Posterior cingulate gyrus (tissue), 11 donors: Measurements from ENCODE around the gene CFAP92.

Experiments used
- DNase-seq, 10 donors: peaks; one replicate each; pipeline versions ENCODE4 v3.0.0 to v3.0.0-alpha.2; 2020 to 2021; ENCODE audit warnings: mixed read lengths in 3 of 10
- intact Hi-C: fragments of 100-400 bp; cut with DNase I; formaldehyde crosslinking; loops from one replicate; pipeline ENCODE4 v1.15.1; 2023

Gene CFAP92

DNA sequence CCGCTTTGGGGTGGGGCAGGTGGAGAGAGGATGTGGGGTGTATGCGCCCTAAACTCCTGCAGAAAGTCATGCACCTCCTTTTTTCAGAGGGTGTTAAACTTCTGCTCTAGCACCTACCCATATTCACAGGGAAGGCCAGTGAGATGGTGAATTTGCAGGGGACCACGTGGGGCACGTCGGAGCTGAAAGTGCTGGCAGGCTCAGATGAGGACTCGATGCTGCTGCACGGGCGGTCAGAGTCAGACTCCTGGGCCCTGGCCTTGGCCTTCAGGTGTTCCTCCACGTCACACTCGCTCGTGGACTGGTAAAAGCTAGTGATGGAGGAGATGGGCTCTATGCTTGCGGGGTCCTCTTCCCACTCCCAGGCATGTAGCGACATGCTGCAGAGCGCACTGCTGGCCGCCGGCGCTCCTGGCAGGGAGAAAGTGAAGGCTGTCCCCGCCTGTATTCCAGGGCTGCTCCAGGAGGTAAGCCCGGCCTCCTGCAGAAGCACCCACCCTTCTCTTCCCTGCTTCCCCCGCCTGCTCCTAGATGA, 883 bp downstream of the CFAP92 start:
- intact Hi-C loops = no loop called here
- DNase-seq = peak in 4 of 10 donors; percentile 8 to 88 (median 50)

GRCh38 chr3:128991355-128991895, 2.5 kb downstream of the CFAP92 start:
- no peak for DNase-seq
- intact Hi-C loops = no loop called here

GRCh38 chr3:128988286-128988685, 5.6 kb downstream of the CFAP92 start:
- DNase-seq = no peak
- intact Hi-C loops = no loop called here

- DNase-seq = no peak
- intact Hi-C loops = no loop called here
Observed at GRCh38 chr3:128987302-128988100, 6.4 kb downstream of the CFAP92 start.

- intact Hi-C loops = no loop called here
- DNase-seq = no peak
Observed at GRCh38 chr3:128984596-128984995, 9.3 kb downstream of the CFAP92 start.

DNA sequence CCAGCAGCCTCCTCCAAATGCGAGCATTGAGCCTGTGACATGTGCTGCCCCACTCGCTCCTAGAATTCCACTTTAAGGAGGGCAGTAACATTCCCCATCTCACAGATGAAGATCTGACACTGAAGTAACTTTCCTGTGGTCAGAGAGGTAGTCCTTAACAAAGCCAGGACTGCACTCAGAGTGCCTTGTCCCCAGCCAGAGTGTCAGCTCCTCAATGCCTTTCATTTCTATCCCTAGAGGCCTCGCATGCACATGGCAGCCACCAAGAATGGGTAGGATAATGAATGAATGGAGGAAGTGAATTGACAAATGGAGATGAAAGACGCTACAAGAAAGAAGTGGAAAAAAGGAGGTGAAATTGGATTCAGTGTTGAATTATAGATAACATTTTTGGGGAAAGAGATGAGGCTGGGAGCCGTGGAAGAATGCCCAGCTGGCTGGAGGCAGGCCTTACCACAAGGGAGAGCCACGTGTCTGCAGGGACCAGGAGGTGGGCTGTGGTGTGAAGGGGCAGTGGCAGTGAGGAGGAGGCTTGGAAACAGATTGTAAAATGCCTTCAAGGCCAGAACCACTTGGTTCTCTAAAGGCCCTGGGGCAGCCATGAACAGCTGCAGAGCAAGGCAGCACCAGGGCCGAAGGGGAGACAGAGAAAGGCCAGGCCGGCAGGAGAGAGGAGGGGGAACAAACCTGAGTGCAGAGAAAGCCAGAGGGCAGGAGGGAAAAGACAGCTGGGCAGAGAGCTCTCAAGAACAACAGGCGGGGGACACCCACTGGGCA, 10.4 kb downstream of the CFAP92 start:
- DNase-seq = no peak
- intact Hi-C loops = no loop called here

GRCh38 chr3:128975276-128975675, 18.6 kb downstream of the CFAP92 start:
- no peak for DNase-seq
- intact Hi-C loops = loop anchor here (10.0 kb wide), 1 partner anchor 110 kb away; no protein-coding TSS in a partner anchor

DNA sequence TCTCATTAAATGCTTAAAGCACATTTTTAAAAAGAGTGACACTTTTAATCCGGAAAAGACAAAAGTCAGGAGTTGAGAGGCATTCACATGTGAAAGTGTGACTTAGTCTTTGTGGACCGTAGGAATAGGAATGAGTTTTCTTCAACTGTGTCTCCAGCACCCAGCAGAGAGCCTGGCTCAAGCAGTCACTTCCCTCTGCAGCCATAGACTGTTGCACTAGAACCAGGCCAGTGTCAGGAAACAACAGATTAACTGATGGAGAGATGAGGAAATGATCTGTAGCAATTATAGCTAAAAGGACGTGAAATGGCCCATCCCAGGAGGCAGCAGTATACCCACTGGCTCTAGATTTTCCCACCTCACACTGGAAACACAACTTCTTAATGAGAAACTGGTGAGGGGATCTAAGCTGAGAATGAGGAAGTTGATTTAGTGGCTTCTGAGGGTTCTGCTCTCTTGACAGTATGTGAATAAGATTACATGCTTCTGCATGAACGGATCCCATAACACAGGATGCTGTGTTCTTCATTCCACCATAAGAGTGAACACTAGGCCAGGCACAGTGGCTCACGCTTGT, 19.8 kb downstream of the CFAP92 start:
- intact Hi-C loops = loop anchor here (10.0 kb wide), 1 partner anchor 111 kb away; no protein-coding TSS in a partner anchor
- DNase-seq = no peak

- DNase-seq = no peak
- intact Hi-C loops = loop anchor here (10.0 kb wide), 1 partner anchor 113 kb away; no protein-coding TSS in a partner anchor
Observed at GRCh38 chr3:128971421-128972100, 22.3 kb downstream of the CFAP92 start.

GRCh38 chr3:128970740-128971047, 23.2 kb downstream of the CFAP92 start:
- intact Hi-C loops = loop anchor here (10.0 kb wide), 1 partner anchor 114 kb away; no protein-coding TSS in a partner anchor

DNA sequence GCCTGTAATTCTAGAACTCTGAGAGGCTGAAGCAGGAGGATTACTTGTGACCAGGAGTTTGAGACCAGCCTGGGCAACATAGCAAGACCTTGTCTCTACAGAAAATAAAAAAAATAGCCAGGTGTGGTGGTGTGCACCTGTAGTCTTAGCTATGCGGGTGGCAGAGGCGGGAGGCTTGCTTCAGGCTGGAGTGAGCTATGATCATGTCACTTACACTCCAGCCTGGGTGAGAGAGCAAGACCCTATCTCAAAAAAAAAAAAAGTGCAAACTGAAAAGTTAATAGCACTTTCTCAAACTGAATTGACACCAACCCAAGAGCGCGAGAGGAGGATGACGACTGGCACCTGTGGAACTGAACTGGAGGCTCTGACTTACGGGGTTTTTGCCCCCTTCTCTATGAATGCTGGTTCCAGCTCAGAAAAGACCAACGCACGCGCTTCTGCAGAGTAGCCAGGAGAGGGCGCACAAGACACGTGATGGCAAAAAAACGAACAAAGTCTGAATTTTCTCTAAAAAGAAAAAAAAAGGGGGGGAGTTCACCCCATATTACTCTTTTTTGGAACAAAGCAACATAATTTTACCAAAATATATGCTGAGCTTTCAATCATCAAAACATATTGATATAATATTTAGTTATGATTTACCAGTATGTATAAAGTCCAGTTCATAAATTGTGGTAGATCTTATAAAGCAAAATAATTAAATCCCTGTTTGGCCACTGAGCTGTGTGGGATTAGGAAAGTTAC, 23.7 kb downstream of the CFAP92 start:
- DNase-seq = peak in 7 of 10 donors; percentile 33 to 88 (median 45)
- intact Hi-C loops = loop anchor here (10.0 kb wide), 1 partner anchor 115 kb away; no protein-coding TSS in a partner anchor

More at GRCh38 chr3:128970740-128971047, 23.2 kb downstream of the CFAP92 start:
- DNase-seq = no peak

GRCh38 chr3:128967748-128968355, 26.0 kb downstream of the CFAP92 start:
- intact Hi-C loops = no loop called here
- DNase-seq = no peak

GRCh38 chr3:128965818-128966217, 28.1 kb downstream of the CFAP92 start:
- DNase-seq = no peak
- intact Hi-C loops = no loop called here

GRCh38 chr3:128965280-128965679, 28.6 kb downstream of the CFAP92 start:
- DNase-seq = no peak
- intact Hi-C loops = no loop called here

DNA sequence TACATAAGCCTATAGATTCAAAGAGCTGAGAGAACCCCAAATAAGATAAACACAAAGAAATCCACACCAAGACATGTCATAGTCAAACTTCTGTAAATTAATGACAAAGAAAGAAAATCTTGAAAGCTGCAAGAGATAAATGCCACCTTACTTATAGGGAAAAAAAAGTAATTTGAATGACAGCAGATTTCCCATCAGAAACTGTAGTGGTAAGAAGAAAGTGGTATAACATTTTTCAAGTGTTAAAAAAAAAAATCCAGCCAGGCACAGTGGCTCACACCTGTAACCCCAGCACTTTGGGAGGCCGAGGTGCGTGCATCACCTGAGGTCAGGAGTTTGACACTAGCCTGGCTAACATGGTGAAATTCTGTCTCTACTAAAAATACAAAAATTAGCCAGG, 37.4 kb downstream of the CFAP92 start:
- intact Hi-C loops = no loop called here
- no peak for DNase-seq

DNA sequence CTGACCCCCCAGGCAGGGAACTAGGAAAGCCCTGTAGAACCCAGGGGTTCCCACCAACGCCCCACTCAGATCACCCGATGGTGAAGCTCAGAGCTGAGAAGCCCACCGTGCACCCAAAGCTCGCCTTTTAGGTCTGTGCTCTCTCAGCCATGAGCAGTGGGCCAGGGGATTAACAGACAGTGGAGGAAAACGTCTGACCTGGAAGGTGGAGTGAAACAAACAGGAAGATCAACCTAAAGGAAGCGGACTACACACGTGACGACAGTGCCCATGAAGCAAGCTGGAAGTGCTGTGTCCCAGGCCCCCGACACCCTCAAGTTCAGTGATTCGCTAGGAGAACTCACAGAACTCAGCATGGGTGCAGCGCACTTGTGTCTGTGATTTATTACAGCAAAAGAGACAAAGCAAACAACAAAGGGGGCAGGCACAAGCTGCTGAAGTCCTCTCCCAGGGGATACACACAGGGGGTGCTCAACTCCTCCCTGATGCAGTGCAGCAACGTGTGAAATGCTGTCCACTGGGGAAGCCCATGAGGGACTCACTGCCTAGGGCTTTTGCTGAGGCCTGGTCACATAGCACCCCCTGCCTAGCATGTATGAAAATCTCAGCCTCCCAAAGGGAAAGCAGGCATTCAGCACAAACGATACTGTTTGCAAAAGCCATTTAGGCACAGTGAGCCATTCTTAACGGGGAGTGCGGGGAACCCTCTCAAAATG, 43.5 kb downstream of the CFAP92 start:
- peak in 3 of 10 donors; percentile 10 to 48 (median 25) for DNase-seq
- intact Hi-C loops = no loop called here

DNA sequence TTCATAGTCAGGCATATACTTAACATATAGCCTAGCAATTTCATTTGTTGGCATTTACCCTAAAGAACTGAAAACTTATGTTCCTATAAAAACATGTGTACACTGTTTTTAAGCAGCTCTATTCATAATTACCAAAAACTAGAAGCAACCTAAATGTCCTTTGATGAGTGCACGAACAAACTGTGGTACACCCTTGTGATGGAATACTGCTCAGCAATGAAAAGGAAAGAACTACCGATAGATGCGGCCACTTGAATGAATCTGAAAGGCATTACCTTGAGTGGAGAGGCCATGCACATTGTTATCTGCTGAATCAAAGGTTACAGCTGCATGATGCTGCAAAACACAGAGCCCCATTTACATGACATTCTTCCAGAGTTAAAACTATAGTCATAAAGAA, 44.7 kb downstream of the CFAP92 start:
- DNase-seq = no peak
- intact Hi-C loops = no loop called here

DNA sequence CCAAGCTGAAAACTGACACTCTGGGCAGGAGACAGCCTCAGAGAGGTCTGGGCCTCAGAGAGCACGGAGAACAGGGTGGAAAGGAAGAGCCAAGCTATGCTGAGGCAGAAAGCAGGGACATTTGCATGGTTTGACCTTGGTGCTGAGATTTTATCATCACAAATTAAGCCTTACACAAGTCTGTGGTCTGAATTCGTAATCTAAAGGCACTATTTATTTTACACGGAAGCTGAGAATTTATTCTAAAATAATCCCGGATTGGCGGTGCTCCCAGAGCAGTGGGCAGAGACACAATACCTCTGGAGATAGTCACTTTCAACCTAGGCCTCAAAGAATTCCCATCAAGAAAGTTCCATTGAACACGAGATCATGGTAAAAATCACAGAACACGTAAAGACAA, 47.5 kb downstream of the CFAP92 start:
- peak in 1 of 10 donors; percentile 32 for DNase-seq
- intact Hi-C loops = no loop called here
